ENCODE results near the gene MAGI1. TPM values are rescaled to one million over a fixed set of nuclear protein-coding genes. Genes with fewer than 3 reads are reported as not detected.

Gene MAGI1
- polyA plus RNA-seq, 1 experiment, result 14.2 TPM

DNA sequence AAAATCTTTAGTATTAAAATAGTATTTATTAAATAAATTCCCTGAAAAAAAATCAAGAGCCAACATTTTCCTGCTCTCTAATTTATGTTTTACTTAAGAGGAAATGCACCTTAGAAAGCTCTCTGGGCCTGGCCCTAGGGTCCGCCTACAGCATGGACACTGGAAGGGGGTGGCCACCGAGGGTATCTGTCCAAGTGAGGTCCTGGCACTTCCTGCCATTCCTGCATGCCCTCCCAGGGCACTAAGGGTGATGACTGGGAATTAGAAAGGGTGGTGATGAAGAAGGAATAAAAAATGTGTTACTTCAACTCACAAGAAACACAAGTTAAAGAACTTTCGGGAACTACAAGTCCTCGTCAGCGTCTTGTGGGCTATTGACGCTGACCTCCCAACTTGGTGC, 92.8 kb downstream of the MAGI1 start:
- no peak overlapping the region for H3K27ac ChIP-seq (ENCODE audit: low read depth, low read length)
- ChIA-PET CTCF (no interaction called here), POLR2A (no interaction called here)

DNA sequence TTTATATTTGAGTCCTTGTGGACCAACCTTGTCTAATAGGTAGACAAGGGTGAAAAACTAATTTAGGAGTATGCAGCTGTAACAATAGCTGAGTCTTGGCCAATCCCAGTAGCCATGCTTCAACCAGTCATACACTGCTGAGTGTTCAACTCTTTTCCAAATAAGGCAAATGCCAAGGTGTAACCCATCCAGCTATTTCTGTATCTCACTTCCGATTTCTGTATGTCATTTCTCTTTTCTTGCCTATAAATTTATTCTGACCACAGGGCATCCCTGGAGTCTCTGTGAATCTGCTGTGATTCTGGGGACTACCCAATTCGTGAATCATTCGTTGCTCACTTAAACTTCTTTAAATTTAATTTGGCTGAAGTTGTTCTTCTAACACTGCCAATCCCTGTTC, 93.2 kb downstream of the MAGI1 start:
- TF ChIP-seq, protein P1, sequence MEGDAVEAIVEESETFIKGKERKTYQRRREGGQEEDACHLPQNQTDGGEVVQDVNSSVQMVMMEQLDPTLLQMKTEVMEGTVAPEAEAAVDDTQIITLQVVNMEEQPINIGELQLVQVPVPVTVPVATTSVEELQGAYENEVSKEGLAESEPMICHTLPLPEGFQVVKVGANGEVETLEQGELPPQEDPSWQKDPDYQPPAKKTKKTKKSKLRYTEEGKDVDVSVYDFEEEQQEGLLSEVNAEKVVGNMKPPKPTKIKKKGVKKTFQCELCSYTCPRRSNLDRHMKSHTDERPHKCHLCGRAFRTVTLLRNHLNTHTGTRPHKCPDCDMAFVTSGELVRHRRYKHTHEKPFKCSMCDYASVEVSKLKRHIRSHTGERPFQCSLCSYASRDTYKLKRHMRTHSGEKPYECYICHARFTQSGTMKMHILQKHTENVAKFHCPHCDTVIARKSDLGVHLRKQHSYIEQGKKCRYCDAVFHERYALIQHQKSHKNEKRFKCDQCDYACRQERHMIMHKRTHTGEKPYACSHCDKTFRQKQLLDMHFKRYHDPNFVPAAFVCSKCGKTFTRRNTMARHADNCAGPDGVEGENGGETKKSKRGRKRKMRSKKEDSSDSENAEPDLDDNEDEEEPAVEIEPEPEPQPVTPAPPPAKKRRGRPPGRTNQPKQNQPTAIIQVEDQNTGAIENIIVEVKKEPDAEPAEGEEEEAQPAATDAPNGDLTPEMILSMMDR (IDR thresholded peaks at IDR 0.05; ENCODE audit: low read depth, low read length), result no peak
- Histone ChIP-seq H3K4me3 (ENCODE audit: low read depth, low read length) (no peak overlapping the region), H3K27me3 (ENCODE audit: control insufficient read depth, insufficient read depth, low read length) (no peaks in the 10 kb centered on the region), H3K9me3 (ENCODE audit: control insufficient read depth, insufficient read depth, low read length) (no peaks in the 10 kb centered on the region), H3K27ac (ENCODE audit: low read depth, low read length) (no peak overlapping the region)
- ChIA-PET CTCF (no interaction called here), POLR2A (no interaction called here)
- DNase-seq (ENCODE audit: low read depth, low spot score), result no peak

More for the DNA sequence above, 92.8 kb downstream of the MAGI1 start:
- Histone ChIP-seq H3K9me3 (ENCODE audit: control insufficient read depth, insufficient read depth, low read length) (no peaks in the 10 kb centered on the region), H3K27me3 (ENCODE audit: control insufficient read depth, insufficient read depth, low read length) (no peaks in the 10 kb centered on the region), H3K4me3 (ENCODE audit: low read depth, low read length) (no peak overlapping the region)
- no peak for DNase-seq (ENCODE audit: low read depth, low spot score)
- TF ChIP-seq, protein P1 (IDR thresholded peaks at IDR 0.05; ENCODE audit: low read depth, low read length), result no peak

DNA sequence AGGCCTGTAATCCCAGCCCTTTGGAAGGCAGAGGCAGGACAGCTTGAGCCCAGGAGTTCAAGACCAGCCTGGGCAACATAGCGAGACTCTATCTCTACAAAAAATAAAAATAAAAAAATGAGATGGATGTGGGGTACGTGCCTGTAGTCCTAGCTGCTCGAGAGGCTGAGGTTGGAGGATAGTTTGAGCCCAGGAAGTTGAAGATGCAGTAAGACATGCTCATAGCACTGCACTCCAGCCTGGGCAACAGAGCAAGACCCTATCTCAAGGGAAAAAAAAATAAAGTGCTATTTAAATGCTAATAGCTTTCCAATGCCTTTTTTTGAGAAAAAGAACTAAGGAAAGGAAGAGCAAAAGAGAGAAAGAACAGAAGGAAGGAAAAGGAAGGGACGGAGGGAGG, 94.5 kb downstream of the MAGI1 start:
- CTCF ChIA-PET, result no interaction called here

DNA sequence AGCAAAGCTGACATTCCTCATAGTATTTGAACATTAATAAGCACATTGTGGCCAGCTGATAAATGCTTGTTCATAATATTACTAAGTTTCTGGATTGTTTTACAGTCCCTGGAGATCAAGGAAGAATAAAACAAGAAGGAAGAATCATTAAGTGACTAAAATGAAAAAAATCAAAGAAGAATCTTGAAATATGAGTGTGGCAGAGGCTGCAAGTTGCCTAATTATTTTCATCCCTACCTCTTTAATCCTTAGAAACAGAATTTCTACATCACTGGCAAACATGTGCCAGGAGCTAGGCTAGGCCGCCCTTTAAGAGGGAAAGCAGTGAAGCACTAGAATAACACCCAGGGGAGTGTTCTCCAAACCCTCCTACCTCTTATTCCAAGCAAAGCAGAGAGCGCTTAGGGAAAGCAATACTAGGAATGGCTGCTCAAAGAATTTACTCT, 98.9 kb downstream of the MAGI1 start:
- DNase-seq (ENCODE audit: low read depth, low spot score), result no peak

More for the DNA sequence above, 94.5 kb downstream of the MAGI1 start:
- H3K4me3 ChIP-seq (ENCODE audit: low read depth, low read length), result no peak overlapping the region
- POLR2A ChIA-PET, result no interaction called here
- H3K9me3 ChIP-seq (ENCODE audit: control insufficient read depth, insufficient read depth, low read length), result no peaks in the 10 kb centered on the region
- DNase-seq (ENCODE audit: low read depth, low spot score), result no peak
- H3K27me3 ChIP-seq (ENCODE audit: control insufficient read depth, insufficient read depth, low read length), result no peaks in the 10 kb centered on the region
- H3K27ac ChIP-seq (ENCODE audit: low read depth, low read length), result no peak overlapping the region
- TF ChIP-seq, protein P1 (IDR thresholded peaks at IDR 0.05; ENCODE audit: low read depth, low read length), result no peak

DNA sequence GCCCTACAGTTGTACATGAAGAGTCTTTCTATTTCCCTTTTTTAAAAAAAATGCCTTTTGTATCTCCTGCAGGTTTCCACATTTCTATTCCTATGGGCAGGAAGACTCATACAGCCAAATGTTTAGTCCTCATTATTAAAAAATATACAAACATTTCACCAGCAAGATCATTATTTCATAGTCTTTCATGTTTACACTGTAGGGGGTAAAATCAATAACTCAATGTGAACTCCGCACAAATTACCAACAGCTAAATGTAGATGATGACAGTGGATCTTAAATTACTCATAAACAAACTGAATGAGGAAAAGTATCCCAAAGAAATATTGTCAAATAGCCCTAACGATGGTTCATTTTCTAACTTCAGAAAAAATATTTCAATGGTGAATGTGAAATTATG, 99.5 kb downstream of the MAGI1 start:
- no peak overlapping the region for H3K27ac ChIP-seq (ENCODE audit: low read depth, low read length)
- TF ChIP-seq, protein P1 (IDR thresholded peaks at IDR 0.05; ENCODE audit: low read depth, low read length), result no peak
- no peaks in the 10 kb centered on the region for H3K27me3 ChIP-seq (ENCODE audit: control insufficient read depth, insufficient read depth, low read length)
- CTCF ChIA-PET, result interaction anchor here (1.2 kb wide), 1 partner anchor 19 kb away, joined by 4 read pairs; no protein-coding TSS in a partner anchor
- POLR2A ChIA-PET, result no interaction called here
- DNase-seq (ENCODE audit: low read depth, low spot score), result no peak
- H3K4me3 ChIP-seq (ENCODE audit: low read depth, low read length), result no peak overlapping the region
- H3K9me3 ChIP-seq (ENCODE audit: control insufficient read depth, insufficient read depth, low read length), result no peaks in the 10 kb centered on the region; the same call in 1 of the 2 replicates

More for the DNA sequence above, 98.9 kb downstream of the MAGI1 start:
- TF ChIP-seq, protein P1 (IDR thresholded peaks at IDR 0.05; ENCODE audit: low read depth, low read length), result no peak
- H3K27ac ChIP-seq (ENCODE audit: low read depth, low read length), result no peak overlapping the region
- ChIA-PET POLR2A (no interaction called here), CTCF (interaction anchor here (1.2 kb wide), 1 partner anchor 20 kb away, joined by 4 read pairs; no protein-coding TSS in a partner anchor)
- no peak overlapping the region for H3K4me3 ChIP-seq (ENCODE audit: low read depth, low read length)
- no peaks in the 10 kb centered on the region; the same call in 1 of the 2 replicates for H3K9me3 ChIP-seq (ENCODE audit: control insufficient read depth, insufficient read depth, low read length)
- H3K27me3 ChIP-seq (ENCODE audit: control insufficient read depth, insufficient read depth, low read length), result no peaks in the 10 kb centered on the region
